Stimulated activated CD4-positive, alpha-beta T cell treated with anti-CD3 and anti-CD28 coated beads, TNF-alpha, amount 100 ng/mL, for 24 hours (primary cell): ENCODE results near the gene NDFIP2.
"Not testable (repeated sequence)": the region's sequence is repeated elsewhere in the genome, so short reads cannot be mapped to it uniquely, and the experiment has no call there.

Source experiments
- DNase-seq, 3 experiments: peaks; one replicate each; pipeline ENCODE4 v3.0.0-alpha.2; 2020; ENCODE audit warnings: low read depth in 3 of 3

NDFIP2 gene

GRCh38 chr13:79589603-79590393 is 108.8 kb downstream of the NDFIP2 start:
- DNase-seq: no peak

- no peak for DNase-seq
These were observed 109.4 kb downstream of the NDFIP2 start for GRCh38 chr13:79590394-79590676.

GRCh38 chr13:79591493-79591892 is 110.5 kb downstream of the NDFIP2 start:
- no peak for DNase-seq

DNA sequence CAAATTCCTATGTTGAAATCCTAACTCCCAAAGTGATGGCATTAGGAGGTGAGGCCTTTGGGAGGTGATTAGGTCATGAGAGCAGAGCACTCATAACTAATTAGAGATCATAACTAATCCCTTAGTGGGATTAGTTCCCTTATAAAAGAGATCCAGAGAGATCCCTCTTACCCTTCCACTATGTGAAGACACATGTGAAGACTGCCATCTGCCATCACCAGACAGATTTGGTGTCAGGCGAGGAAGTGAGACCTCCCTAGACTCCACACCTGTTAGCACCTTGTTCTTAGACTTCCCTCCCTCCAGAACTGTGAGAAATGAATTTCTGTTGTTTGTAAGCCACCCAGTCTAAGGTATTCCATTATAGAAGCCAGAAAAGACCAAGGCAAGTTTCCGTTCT is 112.2 kb downstream of the NDFIP2 start:
- no peak for DNase-seq

- no peak for DNase-seq
These were observed 112.8 kb downstream of the NDFIP2 start for GRCh38 chr13:79593641-79594275.

GRCh38 chr13:79600146-79600545 is 119.2 kb downstream of the NDFIP2 start:
- DNase-seq: not testable (repeated sequence)

DNA sequence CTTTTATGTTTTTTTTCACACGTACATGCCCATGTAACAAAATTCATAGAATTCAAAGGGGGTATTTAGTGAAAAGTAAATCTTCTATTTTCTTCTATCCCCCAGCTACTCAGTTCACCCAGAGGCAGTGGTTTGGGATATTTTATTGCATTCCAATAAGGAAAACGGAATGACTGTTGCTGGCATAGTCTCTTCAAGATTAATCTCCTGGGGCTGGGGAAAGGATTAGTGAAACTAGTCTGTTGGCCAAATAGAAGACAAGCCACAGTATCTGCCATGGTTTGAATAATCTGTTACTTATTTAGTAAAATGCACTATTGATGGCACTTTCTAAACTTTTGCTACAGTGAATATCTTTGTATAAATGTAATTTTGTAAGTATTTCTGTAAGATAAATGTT is 122.0 kb downstream of the NDFIP2 start:
- DNase-seq: no peak

- no peak for DNase-seq
These were observed 123.8 kb downstream of the NDFIP2 start for GRCh38 chr13:79604752-79605151.
